ENCODE results near the gene CBLB.
A peak's percentile ranks its signal among the peaks of the same experiment; 100 is the strongest.

CBLB gene

DNA sequence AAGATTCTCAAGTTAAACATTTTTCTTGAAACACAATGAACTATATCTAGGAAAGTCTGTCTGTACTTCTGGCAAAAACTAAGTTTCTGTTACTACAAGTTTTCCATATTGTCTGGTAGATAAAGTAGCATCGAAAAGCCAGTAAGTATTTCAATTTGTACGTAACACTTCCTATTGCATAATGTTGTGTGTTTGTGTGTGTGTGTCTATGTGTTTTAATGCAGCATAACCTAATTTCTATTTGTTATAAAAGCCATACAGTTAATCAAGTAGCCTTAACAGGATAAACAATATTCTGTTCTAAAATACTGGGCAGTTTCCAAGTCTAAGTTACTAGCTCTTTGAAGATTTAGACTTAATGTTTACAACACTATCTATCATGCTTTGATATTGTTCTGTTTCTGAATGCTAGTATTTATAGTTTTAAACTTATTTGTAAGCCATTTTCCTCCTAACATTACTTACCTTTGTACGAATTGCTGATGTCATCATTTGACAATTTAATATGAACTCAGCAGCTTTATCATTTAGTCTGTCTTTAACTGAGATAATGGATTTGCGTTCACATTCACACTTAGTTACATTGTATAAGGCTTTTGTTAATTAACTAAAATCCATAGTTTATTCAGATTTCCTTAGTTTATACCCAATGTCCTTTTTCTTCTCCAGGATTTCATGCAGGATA lies 163.9 kb downstream of the CBLB start:
- DNase-seq (ENCODE audit: low read depth in 2 of 2) = no peak

DNA sequence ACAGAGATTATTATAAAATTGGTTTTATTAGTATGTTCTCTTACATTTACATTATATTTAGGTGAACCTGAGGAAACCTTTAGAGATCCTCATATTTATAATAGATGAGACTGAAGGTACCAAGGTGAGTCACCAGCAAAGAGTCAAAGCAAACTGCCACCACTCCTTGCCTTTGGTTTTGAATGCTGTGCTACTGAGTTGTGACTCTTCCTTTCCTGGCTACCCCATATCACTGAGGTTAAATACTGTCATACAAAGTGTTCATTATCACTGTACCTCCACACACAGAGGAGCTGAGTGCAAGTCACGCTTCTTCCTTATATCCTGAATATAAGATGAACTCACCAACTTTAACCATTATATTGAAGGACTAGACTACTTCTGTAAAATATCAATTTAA lies 168.2 kb downstream of the CBLB start:
- TF ChIP-seq, protein P1, sequence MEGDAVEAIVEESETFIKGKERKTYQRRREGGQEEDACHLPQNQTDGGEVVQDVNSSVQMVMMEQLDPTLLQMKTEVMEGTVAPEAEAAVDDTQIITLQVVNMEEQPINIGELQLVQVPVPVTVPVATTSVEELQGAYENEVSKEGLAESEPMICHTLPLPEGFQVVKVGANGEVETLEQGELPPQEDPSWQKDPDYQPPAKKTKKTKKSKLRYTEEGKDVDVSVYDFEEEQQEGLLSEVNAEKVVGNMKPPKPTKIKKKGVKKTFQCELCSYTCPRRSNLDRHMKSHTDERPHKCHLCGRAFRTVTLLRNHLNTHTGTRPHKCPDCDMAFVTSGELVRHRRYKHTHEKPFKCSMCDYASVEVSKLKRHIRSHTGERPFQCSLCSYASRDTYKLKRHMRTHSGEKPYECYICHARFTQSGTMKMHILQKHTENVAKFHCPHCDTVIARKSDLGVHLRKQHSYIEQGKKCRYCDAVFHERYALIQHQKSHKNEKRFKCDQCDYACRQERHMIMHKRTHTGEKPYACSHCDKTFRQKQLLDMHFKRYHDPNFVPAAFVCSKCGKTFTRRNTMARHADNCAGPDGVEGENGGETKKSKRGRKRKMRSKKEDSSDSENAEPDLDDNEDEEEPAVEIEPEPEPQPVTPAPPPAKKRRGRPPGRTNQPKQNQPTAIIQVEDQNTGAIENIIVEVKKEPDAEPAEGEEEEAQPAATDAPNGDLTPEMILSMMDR (IDR thresholded peaks at IDR 0.05; ENCODE audit: low read depth, low read length) = no peak
- no peak for DNase-seq (ENCODE audit: low read depth in 2 of 2)

More for the DNA sequence above, 163.9 kb downstream of the CBLB start:
- no peak overlapping the region for H3K4me3 ChIP-seq (replicated peaks in 1 of 2; ENCODE audit: low read depth in 2 of 2, low read length in 2 of 2)
- TF ChIP-seq, protein P1 (IDR thresholded peaks at IDR 0.05; ENCODE audit: low read depth, low read length) = no peak

DNA sequence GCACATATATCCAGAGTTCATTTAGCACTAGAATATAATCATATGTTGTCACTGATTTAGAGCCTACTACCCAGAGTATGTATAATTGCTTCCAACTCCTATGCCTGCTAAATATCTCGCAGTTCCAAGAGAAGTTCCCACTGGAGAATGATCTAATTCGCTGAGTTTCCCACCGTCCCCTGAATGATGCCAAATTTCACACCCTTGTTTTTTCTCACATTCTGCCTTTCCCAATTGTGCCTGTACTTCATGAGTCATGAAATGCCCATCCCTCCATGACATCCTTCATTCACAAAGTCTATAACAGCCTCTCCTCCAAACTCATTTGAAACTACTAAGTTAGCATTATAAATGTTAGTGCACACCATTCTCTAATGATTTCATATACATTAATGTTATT lies 177.2 kb downstream of the CBLB start:
- TF ChIP-seq, protein P1 (IDR thresholded peaks at IDR 0.05; ENCODE audit: low read depth, low read length) = no peak

More for the DNA sequence above, 168.2 kb downstream of the CBLB start:
- H3K4me3 ChIP-seq (replicated peaks in 1 of 2; ENCODE audit: low read depth in 2 of 2, low read length in 2 of 2) = no peak overlapping the region

DNA sequence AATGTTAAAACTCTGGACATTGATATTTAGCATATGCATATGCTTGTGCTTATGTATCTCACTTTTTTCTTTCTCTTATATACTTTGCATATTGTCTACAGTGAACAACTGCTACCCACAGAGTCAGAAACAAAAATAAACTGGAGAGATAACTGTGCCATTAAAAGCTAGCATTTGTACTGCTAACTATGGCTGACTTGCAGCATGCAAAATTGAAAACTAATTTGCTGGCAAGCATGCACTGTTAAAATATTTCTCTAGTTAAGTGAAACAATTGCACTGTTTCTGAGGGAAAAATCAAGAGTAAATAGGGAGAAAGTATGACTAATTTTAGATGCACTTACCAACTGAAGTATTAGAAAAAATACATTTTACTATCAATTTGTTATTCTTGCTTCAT lies 177.8 kb downstream of the CBLB start:
- H3K4me3 ChIP-seq (replicated peaks in 1 of 2; ENCODE audit: low read depth in 2 of 2, low read length in 2 of 2) = no peak overlapping the region
- TF ChIP-seq, protein P1 (IDR thresholded peaks at IDR 0.05; ENCODE audit: low read depth, low read length) = no peak
- DNase-seq (ENCODE audit: low read depth in 2 of 2) = peak in 1 of 2 donors; percentile 13

More for the DNA sequence above, 177.2 kb downstream of the CBLB start:
- DNase-seq (ENCODE audit: low read depth in 2 of 2) = peak; percentile 28 to 42
- no peak overlapping the region for H3K4me3 ChIP-seq (replicated peaks in 1 of 2; ENCODE audit: low read depth in 2 of 2, low read length in 2 of 2)

DNA sequence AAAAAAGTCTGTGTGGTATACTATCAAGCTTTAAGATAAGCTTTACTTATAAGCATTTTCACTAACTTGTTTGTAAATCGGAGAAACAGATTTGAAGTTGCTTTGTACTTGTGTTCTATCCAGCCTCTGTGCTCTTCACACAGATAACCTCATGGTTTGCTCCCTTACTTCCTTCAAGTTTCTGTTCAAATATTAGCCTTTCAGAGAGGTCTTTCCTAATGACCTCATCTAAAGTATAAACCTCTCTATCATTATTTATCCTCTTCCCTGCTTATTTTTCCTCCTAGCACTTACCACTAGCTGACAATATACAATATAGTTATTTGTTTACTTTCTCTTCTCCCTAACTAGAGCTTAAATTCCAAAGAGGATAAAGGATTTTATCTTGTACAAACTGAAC lies 180.0 kb downstream of the CBLB start:
- TF ChIP-seq, protein P1 (IDR thresholded peaks at IDR 0.05; ENCODE audit: low read depth, low read length) = no peak
- H3K4me3 ChIP-seq (replicated peaks in 1 of 2; ENCODE audit: low read depth in 2 of 2, low read length in 2 of 2) = no peak overlapping the region
- peak; percentile 7 to 17 for DNase-seq (ENCODE audit: low read depth in 2 of 2)

DNA sequence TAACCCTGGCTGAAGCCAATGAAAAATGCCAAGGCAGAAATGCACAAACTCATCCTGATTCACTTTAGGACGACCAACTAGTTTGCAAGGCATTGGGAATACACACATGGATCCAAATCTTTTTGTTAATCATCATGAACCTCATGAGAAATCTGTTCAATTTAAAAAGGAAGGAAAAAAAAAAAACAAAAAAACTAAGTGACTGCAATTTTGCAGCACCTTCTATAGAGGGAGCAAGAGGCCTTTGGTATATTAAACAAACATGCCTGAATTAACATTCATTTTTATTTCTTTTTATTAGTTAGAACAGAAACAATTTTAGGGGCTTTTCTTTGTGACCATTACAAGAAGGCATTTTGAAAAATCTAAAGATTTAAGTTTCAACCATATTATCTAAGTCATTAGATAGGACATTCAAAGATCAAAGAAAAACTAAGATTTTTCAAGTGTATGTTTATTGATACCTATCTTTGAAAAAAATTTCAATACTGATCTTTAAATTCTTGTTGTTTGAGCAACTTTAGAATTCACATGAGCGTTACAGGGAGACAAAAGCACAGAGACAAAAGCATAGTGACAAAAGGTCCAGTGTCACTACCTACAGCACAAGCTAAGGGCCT lies 182.4 kb downstream of the CBLB start:
- H3K4me3 ChIP-seq (replicated peaks in 1 of 2; ENCODE audit: low read depth in 2 of 2, low read length in 2 of 2) = no peak overlapping the region
- peak; percentile 57 to 65 for DNase-seq (ENCODE audit: low read depth in 2 of 2)
- TF ChIP-seq, protein P1 (IDR thresholded peaks at IDR 0.05; ENCODE audit: low read depth, low read length) = peak; percentile 69
